Measurements from ENCODE around the gene C17orf67. TPM values are rescaled to one million over a fixed set of nuclear protein-coding genes. Genes with fewer than 3 reads are reported as not detected.

The C17orf67 gene
- total and polyA plus RNA-seq, 2 of the 8 experiments (the other 6 are each of a cell fraction or from before 2014, with no cell fraction given), result 0.67 to 2.2 TPM

DNA sequence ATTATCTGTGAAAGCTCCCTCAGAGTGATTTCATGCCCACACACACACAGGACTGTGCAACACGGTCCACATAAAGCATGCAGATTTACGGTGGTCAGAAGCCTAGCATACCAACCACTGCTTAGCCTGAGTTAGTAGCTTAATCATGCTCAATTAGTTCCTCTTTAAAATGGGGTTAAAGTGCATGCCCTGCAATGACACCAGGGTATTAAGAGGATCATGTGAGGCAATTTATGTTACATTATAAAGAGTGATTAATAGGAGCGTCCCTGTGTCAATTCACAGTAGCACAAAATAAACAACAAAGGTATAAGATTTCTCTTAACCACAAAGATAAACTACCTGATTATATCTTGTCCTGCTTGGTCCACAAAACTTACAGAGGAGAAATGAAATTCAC is 39.8 kb downstream of the C17orf67 start:
- Histone ChIP-seq H3K18ac (ENCODE audit: extremely low read depth, low read length) (no peak overlapping the region), H2BK20ac (ENCODE audit: low read length) (no peak overlapping the region), H3K4ac (replicated peaks; ENCODE audit: insufficient read length, low read depth, low read length) (no peak overlapping the region), H3K27me3 (replicated peaks in 1 of 4; ENCODE audit: control insufficient read depth in 3 of 4, extremely low read depth in 1 of 4, insufficient read depth in 3 of 4, low read length in 3 of 4) (no peaks in the 10 kb centered on the region; a peak in 1 of 7 replicates), H3K36me3 (ENCODE audit: control insufficient read depth in 2 of 4, insufficient read depth in 4 of 4, low read length in 3 of 4) (no peaks in the 10 kb centered on the region), H4K20me1 (replicated peaks in 1 of 2; ENCODE audit: control insufficient read depth in 1 of 2, insufficient read depth in 2 of 2, low read length in 2 of 2) (no peaks in the 10 kb centered on the region), H3K4me2 (ENCODE audit: insufficient read depth in 1 of 2, low read depth in 2 of 2, low read length in 2 of 2) (no peak overlapping the region), H3K9ac (replicated peaks in 1 of 4; ENCODE audit: extremely low read depth in 1 of 4, low read depth in 3 of 4, low read length in 3 of 4) (no peak overlapping the region), H3K23ac (ENCODE audit: insufficient read length) (no peak overlapping the region), H3K4me3 (ENCODE audit: extremely low read depth in 1 of 4, insufficient read depth in 2 of 4, low read depth in 3 of 4, low read length in 4 of 4) (no peak overlapping the region), H3K79me1 (ENCODE audit: low read depth, low read length) (no peaks in the 10 kb centered on the region), H2AK5ac (ENCODE audit: low read depth, low read length) (no peak overlapping the region), H3K9me3 (ENCODE audit: insufficient read depth in 2 of 2, low read depth in 1 of 2, low read length in 1 of 2) (no peaks in the 10 kb centered on the region; a peak in 1 of 4 replicates), H3K4me1 (replicated peaks in 1 of 4; ENCODE audit: control insufficient read depth in 3 of 4, insufficient read depth in 4 of 4, low read length in 3 of 4) (peaks cover 0 to under 1% (median 0%) of the 10 kb centered on the region in 4 experiments; a peak in 3 of 7 replicates), H2BK12ac (ENCODE audit: low read depth, low read length) (no peak overlapping the region), H4K91ac (replicated peaks; ENCODE audit: insufficient read length, low read length) (no peak overlapping the region), H3K23me2 (ENCODE audit: low read depth, low read length) (peaks cover 8% of the 10 kb centered on the region; the same call in 1 of the 2 replicates), H3K14ac (ENCODE audit: insufficient read length) (no peak overlapping the region), H2BK120ac (replicated peaks; ENCODE audit: low read depth, low read length) (no peak overlapping the region), H4K5ac (ENCODE audit: insufficient read length, low read depth, low read length) (no peak overlapping the region), H3K56ac (replicated peaks; ENCODE audit: insufficient read length, low read depth, low read length) (no peak overlapping the region), H4K8ac (ENCODE audit: extremely low read depth, insufficient read depth, low read length) (no peak overlapping the region), H2BK5ac (ENCODE audit: low read depth, low read length) (no peak overlapping the region), H3K27ac (ENCODE audit: low read depth, low read length) (no peak overlapping the region), H3K79me2 (ENCODE audit: control insufficient read depth in 1 of 2, insufficient read depth in 2 of 2, low read length in 2 of 2) (no peaks in the 10 kb centered on the region), H2AFZ (ENCODE audit: low read length) (no peak overlapping the region), H2BK15ac (ENCODE audit: low read length) (no peak overlapping the region)
- WGBS, 2 experiments (ENCODE audit: extremely low coverage in 1 of 2, insufficient coverage in 1 of 2, insufficient read length in 1 of 2, insufficient replicate concordance in 2 of 2, low coverage in 1 of 2, low lambda C conversion rate in 2 of 2, missing lambda C conversion rate in 1 of 2), result 58% methylated on average over 3 of the region's 3 CpGs; no CpG with 5 or more reads in 1 of the 2 experiments
- DNase-seq (ENCODE audit: low read depth in 1 of 2, low spot score in 2 of 2) (no peak), FAIRE-seq (no peak)
- ChIA-PET POLR2A (ENCODE audit: partially characterized antibody) (no interaction called here), CTCF (ENCODE audit: partially characterized antibody) (interaction anchor here (1.1 to 6.5 kb wide), 4 partner anchors 9 to 78 kb away, joined by 3 to 31 read pairs (median 4); no protein-coding TSS in a partner anchor)
- TF ChIP-seq CTBP2 (IDR thresholded peaks at IDR 0.05; ENCODE audit: borderline replicate concordance, insufficient read depth, insufficient read length, low read length) (no peak), KDM4A (IDR thresholded peaks at IDR 0.05; ENCODE audit: low read depth, low read length, severe bottlenecking) (no peak), BRCA1 (IDR thresholded peaks at IDR 0.05; ENCODE audit: low read depth, low read length) (no peak), CREB1 (IDR thresholded peaks at IDR 0.05) (no peak), SIN3A (conservative IDR thresholded peaks at IDR 0.05 in 1 of 2, IDR thresholded peaks at IDR 0.05 in 1 of 2; ENCODE audit: low read depth in 1 of 2, low read length in 2 of 2) (no peak), RXRA (IDR thresholded peaks at IDR 0.05; ENCODE audit: insufficient read depth, low read depth, low read length) (no peak), HDAC6 (IDR thresholded peaks at IDR 0.05; ENCODE audit: low read depth, low read length) (no peak), GTF2F1 (IDR thresholded peaks at IDR 0.05; ENCODE audit: borderline replicate concordance, low read depth, low read length) (no peak), JUN (IDR thresholded peaks at IDR 0.05; ENCODE audit: low read depth, low read length) (no peak), FOSL1 (IDR thresholded peaks at IDR 0.05; ENCODE audit: insufficient read depth, low read depth, low read length) (no peak), SUZ12 (IDR thresholded peaks at IDR 0.05; ENCODE audit: low read length) (no peak), BCL11A (IDR thresholded peaks at IDR 0.05; ENCODE audit: low read depth in 2 of 2, low read length in 2 of 2) (no peak), CHD2 (IDR thresholded peaks at IDR 0.05; ENCODE audit: low read length) (no peak), CBX8 (IDR thresholded peaks at IDR 0.05; ENCODE audit: borderline replicate concordance, low read depth, low read length) (no peak), CEBPB (IDR thresholded peaks at IDR 0.05; ENCODE audit: low read depth, low read length) (no peak)

Measured in H1 (cell line).